Osteocyte (in vitro differentiated cells): ENCODE results near the gene SMYD3. TPM values are rescaled to one million over a fixed set of nuclear protein-coding genes. Genes with fewer than 3 reads are reported as not detected.
A peak's percentile ranks its signal among the peaks of the same experiment; 100 is the strongest.

Experiments used
- DNase-seq: peaks from one replicate; pipeline ENCODE4 v3.0.0; 2021; ENCODE audit warnings: mixed read lengths; ENCODE audit not compliant: unreplicated experiment; ENCODE audit errors: extremely low spot score
- H3K27ac Mint-ChIP-seq: one replicate; pipeline ENCODE4 v1.8.0; 2021; ENCODE audit warnings: mild to moderate bottlenecking, mixed read lengths; ENCODE audit not compliant: unreplicated experiment
- H3K27me3 Mint-ChIP-seq: one replicate; pipeline ENCODE4 v1.8.0; 2021; ENCODE audit warnings: mixed read lengths; ENCODE audit not compliant: unreplicated experiment
- H3K36me3 Mint-ChIP-seq: one replicate; pipeline ENCODE4 v1.8.0; 2021; ENCODE audit warnings: mixed read lengths; ENCODE audit not compliant: unreplicated experiment
- H3K4me1 Mint-ChIP-seq: one replicate; pipeline ENCODE4 v1.8.0; 2021; ENCODE audit warnings: mixed read lengths; ENCODE audit not compliant: unreplicated experiment
- H3K4me3 Mint-ChIP-seq: one replicate; pipeline ENCODE4 v1.8.0; 2021; ENCODE audit warnings: mild to moderate bottlenecking, moderate library complexity, mixed read lengths; ENCODE audit not compliant: unreplicated experiment
- H3K9me3 Mint-ChIP-seq: one replicate; pipeline ENCODE4 v1.8.0; 2021; ENCODE audit warnings: mixed read lengths; ENCODE audit not compliant: unreplicated experiment
- total RNA-seq: library from RNA; stranded (reverse); gene quantifications from 2 replicates; pipeline ENCODE4 v1.2.1, GENCODE V29; 2021
- TF ChIP-seq, protein P1 (sequence below): fragments of 200-600 bp; sonication (generic); IDR thresholded peaks from 2 replicates; pipeline ENCODE4 v1.5.0; 2021; ENCODE audit warnings: antibody characterized with exemption, mild to moderate bottlenecking, moderate library complexity

The SMYD3 gene
- total RNA-seq, 1 donor from 2014 or later: 22.3 TPM

DNA sequence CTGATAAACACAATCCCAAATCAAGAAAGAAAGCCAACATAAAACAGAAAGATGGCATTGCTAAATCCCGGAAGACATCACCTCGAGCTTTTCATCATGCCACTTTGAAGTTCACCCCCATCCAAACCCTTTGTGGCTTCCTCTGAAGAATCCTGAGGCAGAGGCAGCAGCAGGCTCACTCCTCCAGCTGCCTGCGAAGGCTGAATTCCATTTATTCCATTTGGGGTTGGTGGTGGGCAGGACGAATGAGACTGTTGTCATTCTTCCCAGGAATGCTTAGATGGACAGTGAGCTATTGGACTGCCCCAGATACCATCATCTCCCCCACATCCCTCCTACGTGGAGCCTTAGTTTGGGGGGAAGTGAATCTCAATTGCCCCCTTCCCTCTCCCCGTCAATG lies 437.5 kb downstream of the SMYD3 start:
- Mint-ChIP-seq H3K27ac (no peak overlapping the region), H3K4me3 (no peak overlapping the region), H3K27me3 (no peaks in the 10 kb centered on the region), H3K9me3 (no peaks in the 10 kb centered on the region), H3K4me1 (peaks cover 26% of the 10 kb centered on the region), H3K36me3 (no peaks in the 10 kb centered on the region)
- TF ChIP-seq, protein P1, sequence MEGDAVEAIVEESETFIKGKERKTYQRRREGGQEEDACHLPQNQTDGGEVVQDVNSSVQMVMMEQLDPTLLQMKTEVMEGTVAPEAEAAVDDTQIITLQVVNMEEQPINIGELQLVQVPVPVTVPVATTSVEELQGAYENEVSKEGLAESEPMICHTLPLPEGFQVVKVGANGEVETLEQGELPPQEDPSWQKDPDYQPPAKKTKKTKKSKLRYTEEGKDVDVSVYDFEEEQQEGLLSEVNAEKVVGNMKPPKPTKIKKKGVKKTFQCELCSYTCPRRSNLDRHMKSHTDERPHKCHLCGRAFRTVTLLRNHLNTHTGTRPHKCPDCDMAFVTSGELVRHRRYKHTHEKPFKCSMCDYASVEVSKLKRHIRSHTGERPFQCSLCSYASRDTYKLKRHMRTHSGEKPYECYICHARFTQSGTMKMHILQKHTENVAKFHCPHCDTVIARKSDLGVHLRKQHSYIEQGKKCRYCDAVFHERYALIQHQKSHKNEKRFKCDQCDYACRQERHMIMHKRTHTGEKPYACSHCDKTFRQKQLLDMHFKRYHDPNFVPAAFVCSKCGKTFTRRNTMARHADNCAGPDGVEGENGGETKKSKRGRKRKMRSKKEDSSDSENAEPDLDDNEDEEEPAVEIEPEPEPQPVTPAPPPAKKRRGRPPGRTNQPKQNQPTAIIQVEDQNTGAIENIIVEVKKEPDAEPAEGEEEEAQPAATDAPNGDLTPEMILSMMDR: no peak
- DNase-seq: no peak

DNA sequence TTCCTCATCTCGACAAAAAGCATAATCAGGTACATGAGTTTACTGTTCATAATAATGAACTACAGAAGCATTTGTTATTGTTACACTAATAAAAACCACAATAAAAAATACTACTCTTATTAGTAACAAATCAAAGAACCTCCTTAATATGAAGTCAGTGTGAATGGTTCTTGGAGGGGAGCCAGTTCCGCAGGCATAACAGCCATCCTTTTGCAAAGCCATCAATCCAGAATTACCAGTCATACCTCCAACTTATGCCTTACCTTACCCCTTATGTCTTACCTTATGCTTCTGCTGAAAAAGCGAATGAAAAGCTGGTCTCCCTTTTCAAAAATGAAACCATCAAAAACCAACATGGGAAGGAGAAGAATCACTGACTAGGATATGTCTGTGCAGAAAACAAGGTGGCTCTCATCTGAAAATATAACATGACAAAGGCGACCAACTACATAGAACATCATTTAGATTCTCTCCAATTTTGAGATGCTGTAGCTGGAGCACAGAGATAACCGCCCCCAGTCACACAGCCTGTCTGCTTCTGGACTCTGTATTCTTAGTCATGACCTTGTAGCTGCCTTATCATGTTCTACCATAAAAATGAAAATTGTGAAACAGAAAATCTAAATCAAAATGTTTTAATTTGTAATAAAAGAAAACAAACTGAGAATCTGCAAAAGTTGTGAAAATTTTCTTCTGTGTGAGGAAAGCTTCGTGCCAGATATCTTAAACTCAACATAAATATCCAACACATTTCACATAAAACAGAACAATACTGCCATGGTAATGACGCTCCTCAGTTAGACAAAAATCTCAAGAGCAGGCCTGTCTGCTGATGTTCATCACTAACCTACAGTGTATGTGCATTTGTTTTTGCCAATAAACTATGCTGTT lies 438.2 kb downstream of the SMYD3 start:
- Mint-ChIP-seq H3K4me3 (no peak overlapping the region), H3K36me3 (no peaks in the 10 kb centered on the region), H3K27me3 (no peaks in the 10 kb centered on the region), H3K4me1 (peaks cover 20% of the 10 kb centered on the region), H3K27ac (no peak overlapping the region), H3K9me3 (no peaks in the 10 kb centered on the region)
- DNase-seq: no peak
- TF ChIP-seq, protein P1: no peak

DNA sequence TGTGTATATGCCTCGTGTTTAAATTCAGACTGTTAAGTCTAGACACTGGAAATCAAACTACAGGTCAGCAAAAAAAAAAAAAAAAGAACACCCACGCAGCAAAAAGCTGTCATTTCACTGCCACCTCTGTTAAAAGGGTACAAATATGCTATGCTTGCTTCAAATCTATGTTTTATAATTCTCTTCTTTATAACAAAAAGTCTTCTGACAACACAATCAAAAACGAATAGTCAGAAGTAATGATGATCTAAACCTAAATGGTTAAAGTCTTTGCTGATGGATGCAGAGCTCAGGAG lies 438.9 kb downstream of the SMYD3 start:
- no peaks in the 10 kb centered on the region for H3K36me3 Mint-ChIP-seq
- H3K4me3 Mint-ChIP-seq: no peak overlapping the region
- TF ChIP-seq, protein P1: no peak
- no peak for DNase-seq
- no peaks in the 10 kb centered on the region for H3K27me3 Mint-ChIP-seq
- H3K4me1 Mint-ChIP-seq: peaks cover 20% of the 10 kb centered on the region
- no peaks in the 10 kb centered on the region for H3K9me3 Mint-ChIP-seq
- peak overlapping the region; percentile 14 for H3K27ac Mint-ChIP-seq

DNA sequence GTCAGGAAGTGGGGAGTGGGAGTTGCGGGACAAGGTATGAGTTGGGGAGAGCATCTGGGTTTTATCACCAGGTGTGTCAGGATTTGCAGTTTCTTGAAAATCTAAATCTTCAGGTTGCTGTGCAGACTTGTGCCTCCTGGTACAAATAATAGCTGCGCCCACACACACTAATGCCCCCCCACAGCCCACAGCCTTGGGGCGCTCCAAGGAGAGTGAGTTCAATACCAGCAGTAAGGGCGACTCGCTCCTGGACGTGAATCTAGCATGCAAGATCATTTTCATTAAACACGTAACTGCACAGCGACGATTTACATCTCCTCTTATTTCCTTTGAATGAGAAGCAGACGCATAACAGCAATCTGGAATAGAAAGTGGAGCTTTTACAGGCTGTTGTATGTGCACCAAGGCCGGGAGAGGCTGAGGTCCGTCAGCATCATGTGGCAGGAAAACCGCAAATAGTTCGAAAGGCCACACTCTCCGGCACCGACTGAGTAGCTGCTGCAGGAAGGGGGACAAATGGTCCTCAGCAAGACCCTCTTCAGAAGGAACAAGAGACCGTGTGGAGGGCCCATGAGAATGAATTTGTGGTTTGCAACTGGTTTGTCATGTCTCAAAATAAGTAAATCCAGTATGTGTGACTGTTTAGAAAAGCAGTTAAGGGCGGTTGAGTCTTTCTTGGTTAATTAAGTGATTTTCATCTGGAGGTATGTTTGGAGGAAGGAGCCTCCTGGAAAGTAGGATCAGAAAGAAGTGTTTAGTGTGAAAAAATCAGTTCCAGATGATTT lies 439.5 kb downstream of the SMYD3 start:
- no peak for DNase-seq
- no peaks in the 10 kb centered on the region for H3K9me3 Mint-ChIP-seq
- peak overlapping the region; percentile 14 for H3K27ac Mint-ChIP-seq
- H3K4me1 Mint-ChIP-seq: peaks cover 20% of the 10 kb centered on the region
- no peak overlapping the region for H3K4me3 Mint-ChIP-seq
- TF ChIP-seq, protein P1: no peak
- H3K36me3 Mint-ChIP-seq: no peaks in the 10 kb centered on the region
- H3K27me3 Mint-ChIP-seq: no peaks in the 10 kb centered on the region

DNA sequence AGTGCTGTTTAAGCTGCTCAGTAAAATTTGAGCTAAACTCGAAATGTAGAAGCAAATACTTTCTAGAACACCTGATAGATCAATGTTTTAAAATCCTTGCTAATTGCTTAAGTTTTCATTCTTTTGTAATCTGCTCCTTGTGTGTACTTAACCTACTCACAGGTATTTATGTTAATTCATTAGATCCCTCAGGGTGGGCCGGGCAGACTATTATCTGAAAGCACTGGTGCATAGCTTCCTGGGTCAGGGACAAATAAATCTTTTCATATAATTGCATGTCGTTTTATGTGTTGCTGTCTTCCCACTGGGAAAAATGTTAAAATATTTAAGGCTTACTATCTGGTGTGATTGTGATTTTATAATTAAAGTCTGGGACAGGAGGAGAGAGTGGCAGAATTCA lies 440.5 kb downstream of the SMYD3 start:
- H3K4me3 Mint-ChIP-seq: no peak overlapping the region
- H3K4me1 Mint-ChIP-seq: peaks cover 15% of the 10 kb centered on the region
- no peaks in the 10 kb centered on the region for H3K9me3 Mint-ChIP-seq
- H3K36me3 Mint-ChIP-seq: no peaks in the 10 kb centered on the region
- no peak overlapping the region for H3K27ac Mint-ChIP-seq
- no peaks in the 10 kb centered on the region for H3K27me3 Mint-ChIP-seq
- TF ChIP-seq, protein P1: no peak
- no peak for DNase-seq
